Activated naive CD4-positive, alpha-beta T cell treated with Interleukin-2 at 50 U/mL for 16 hours (primary cell): ENCODE measurements around the gene BRSK2.

Source experiments
- DNase-seq: peaks from one replicate; pipeline ENCODE4 v3.0.0-alpha.2; 2020

The BRSK2 gene

DNA sequence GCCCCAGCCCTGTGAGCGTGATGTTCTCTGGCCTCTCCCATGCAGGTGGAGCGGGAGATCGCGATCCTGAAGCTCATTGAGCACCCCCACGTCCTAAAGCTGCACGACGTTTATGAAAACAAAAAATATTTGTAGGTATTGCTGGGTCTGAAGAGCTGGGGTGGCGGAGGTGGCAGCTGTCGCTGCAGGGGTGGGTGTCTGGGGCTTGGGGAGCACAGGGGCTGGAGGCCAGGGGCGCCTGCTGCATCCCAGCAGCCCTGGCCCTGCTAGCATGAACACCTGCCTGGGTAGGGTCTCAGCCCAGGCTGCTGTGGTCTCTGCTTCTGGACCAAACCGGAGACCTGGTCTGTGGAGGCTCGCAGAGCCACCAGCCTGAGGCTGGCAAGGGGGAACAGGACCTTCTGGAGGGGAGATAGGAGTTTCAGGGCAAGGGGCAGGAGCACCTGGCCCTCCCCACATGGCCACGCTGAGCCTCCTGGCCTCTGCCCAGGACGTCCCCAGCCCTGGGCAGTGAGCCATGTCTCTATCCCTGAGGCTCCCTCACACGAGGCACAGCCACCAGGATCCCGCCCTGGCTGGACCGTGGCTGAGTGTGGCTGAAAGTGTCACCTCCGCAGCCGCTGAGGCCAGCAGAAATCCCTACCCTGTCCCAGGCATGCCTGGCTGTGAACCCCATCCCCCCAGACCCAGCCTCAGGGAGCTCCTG lies 48.7 kb downstream of the BRSK2 start:
- DNase-seq: no peak

DNA sequence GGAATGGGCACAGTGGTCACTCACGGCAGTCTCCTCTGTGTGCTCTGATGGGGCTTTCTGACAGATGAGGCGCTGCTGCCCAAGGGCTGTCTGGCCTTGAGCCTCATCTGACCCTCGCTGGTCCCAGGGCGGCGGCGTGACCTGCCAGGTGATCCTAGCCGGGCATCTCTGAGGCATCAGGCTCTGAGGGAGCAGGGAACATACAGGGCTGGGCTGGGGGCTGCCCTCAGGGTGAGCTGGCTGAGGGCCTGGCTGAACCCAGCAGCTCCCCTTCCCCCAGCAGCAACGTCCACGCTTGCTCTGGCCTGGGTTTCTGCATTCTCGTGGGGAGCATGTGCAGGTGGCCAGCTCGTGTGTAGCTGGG lies 49.2 kb downstream of the BRSK2 start:
- no peak for DNase-seq

DNA sequence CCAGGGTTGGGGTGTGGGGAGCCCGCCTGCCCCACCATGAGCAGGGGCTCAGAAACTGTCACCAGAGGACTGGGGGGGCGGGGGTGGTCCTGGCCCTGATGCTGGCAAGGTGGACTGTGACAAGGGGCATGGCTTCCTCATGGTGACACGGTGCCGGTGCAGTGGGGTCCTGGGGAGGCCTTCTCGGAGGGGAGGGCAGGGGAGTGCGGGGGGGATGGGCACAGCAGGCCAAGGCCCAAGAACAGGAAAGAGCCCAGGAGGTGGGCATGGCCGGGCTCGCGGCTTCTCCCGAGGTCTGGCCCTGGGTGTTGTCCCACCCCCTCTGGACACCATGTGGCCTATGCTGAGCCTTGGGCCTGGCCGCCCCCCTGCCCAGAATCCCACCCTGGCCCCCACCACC lies 49.6 kb downstream of the BRSK2 start:
- no peak for DNase-seq

DNA sequence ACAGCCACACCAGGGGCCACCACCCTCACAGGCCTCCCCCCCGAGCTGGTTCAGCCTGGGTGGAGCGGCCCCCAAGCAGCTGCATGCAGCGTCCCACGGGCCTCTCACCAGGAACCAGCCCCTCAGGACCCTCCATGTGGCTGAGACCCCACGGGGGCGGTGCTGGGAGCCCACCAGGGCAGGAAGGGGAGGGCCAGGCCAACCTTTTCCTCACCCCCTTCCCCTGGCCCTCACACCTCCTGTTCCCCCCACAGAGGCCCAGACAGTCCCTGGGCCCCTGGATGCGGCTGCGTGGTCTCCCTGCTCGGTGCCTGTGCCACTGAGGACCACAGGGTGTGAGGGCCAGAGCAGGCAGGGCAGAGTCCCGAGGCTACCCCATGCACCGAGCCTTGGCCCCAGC lies 50.3 kb downstream of the BRSK2 start:
- no peak for DNase-seq

DNA sequence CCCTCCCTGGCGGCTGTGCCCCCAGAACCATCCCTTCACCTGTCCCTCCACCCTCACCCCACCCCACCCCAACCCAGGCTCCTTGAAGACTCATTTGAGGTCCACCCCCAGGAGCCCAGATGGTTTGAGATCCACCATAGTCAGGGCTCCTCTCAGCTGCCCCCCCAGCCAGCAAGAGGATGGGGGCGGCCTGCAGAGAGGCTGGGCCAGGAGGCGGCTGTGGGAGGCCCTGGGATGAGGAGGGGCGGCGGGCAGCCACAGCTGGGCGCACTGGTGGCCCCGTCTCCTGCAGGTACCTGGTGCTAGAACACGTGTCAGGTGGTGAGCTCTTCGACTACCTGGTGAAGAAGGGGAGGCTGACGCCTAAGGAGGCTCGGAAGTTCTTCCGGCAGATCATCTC lies 50.8 kb downstream of the BRSK2 start:
- no peak for DNase-seq

DNA sequence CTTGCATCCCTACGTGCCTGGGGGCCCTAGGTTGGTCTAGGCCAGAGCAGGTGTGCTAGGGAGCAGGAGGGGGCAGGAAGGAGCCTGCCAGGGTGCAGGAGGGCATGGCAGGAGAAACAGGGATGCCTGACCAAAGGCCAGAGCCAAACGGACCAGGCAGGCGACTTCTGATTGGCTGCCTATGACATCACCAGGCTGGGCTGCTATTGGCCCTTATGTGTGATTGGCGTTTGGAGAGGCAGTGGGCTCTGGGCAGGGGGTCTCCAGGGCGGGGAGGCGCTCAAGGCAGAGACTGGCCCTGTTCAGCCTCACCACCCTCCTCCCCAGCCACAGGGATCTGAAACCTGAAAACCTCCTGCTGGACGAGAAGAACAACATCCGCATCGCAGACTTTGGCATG lies 52.4 kb downstream of the BRSK2 start:
- DNase-seq: no peak

DNA sequence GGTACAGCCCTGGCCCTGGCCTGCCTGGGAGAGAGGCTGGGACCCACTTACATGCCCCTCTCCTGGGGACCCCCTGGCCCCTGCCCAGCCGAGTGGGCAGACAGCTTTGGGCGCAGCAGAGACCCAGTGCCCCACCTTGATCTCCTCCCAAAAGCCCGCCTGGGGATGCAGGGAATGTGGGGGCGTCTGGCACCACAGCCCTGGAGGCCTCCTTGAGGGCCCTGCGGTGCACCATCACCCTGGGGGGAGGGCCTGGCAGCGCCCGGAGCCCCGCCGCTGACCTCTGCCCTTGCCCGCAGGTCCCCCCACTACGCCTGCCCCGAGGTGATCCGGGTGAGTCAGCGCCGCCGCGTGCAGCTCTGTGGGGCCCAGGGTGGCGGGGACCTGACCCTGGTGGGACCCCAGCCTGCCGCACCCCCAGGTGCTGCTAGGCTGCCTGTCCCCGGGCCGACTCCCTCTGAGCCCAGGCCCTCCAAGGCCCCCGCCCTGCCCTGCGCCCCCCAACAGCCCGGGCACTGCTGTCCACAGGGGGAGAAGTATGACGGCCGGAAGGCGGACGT lies 53.2 kb downstream of the BRSK2 start:
- no peak for DNase-seq

DNA sequence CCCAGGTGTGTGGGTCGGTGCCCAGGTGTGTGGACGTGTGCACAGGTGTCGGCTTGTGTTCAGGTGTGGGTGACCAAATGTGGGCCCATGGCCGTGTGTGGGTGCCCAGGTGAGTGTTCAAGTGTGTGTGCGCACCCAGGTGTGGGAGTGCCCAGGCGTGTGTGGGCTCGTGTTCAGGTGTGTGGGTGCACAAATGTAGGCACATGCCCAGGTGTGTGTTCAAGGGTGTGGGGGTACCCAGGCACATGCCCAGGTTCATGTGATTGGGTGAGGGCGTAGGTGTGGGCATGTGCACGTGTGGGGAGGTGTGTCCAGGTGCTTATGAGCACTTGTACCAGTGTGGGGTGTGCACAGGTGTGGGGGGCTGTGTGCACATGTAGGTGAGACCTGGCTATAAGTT lies 54.0 kb downstream of the BRSK2 start:
- no peak for DNase-seq

DNA sequence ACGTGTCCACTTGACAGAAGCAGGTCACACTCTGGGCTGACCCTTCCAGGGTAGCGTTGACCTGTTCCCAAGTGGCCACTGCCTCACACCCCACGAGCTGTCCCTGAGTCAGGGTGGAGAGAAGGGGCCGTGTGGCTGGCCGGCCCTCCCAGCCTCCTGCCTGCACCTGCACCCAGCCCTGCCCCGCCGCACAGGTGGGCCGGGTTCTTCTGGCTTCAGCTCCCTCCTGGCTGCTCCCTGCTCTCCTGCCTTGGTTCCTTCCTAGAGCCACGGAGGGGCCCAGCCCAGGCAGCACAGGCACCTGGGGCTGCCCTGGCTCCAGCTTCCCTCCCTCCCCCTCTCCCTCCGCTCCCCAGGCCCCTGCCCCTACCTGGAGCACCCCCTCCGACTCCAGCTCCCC lies 54.6 kb downstream of the BRSK2 start:
- DNase-seq: no peak

DNA sequence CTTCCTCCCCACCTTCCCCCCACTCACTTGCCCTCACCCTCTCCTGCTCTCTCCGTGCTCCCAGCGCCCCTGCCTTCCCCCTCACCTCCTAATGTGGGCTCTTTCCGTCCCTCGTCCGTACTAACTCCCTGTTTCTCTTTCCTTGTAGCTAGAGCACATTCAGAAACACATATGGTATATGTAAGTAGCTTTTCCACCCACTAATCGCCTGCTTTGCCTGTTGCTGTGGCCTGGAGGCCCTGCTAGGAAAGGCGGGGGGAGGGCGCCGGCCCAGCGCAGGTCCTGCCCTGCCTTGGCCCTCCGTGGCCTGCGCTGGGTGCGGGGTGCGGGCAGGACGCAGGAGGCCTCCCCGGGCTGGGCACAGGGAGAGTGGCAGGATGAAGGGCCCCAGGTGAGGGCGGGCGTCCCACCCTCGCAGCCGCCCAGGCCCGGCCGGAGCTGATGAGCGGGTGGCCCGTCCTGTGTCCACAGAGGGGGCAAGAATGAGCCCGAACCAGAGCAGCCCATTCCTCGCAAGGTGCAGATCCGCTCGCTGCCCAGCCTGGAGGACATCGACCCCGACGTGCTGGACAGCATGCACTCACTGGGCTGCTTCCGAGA lies 55.2 kb downstream of the BRSK2 start:
- no peak for DNase-seq

DNA sequence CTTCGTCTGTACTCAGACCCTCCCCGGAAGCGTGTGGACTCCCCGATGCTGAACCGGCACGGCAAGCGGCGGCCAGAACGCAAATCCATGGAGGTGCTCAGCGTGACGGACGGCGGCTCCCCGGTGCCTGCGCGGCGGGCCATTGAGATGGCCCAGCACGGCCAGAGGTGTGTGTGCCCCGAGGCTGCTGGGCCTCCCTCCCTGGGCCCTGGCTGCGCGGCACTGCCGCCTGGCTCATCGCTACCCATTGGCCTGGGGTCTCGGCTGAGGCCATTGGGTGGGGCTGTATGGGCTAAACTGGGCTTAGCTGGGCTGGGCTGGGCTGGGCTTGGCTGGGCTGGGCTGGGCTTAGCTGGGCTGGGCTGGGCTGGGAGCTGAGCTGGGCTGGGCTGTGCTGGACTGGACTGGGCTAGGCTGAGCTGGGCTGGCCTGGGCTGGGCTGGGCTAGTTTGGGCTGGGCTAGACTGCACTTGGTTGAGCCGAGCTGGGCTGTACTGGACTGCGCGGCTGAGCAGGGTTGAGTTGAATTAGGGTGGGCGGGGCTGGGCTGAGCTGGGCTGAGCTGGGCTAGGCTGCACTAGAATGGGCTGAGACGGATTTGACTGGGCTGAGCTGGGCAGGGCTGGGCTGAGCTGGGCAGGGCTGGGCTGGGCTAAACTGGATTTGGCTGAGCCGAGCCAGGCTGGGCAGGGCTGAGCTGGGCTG lies 56.2 kb downstream of the BRSK2 start:
- no peak for DNase-seq

DNA sequence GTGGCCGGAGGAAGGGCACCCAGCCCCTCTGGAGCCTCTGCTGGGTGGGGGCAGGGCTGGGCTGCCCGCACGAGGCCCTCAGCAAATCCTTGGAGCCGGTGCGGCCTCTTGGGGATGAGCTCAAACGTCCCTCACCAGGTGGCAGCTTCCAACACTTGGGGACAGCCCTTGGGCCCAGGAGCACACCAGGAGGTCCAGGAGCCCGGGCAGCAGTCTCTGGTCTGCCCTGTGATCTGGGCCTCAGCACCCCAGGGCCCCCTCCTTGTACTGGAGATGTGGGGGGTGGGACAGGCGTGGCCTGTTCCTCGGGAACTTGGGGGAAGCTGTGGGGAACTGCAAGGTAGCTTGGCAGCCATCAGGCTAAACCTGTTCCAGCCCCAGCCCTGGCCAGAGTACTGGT lies 56.9 kb downstream of the BRSK2 start:
- DNase-seq: no peak

DNA sequence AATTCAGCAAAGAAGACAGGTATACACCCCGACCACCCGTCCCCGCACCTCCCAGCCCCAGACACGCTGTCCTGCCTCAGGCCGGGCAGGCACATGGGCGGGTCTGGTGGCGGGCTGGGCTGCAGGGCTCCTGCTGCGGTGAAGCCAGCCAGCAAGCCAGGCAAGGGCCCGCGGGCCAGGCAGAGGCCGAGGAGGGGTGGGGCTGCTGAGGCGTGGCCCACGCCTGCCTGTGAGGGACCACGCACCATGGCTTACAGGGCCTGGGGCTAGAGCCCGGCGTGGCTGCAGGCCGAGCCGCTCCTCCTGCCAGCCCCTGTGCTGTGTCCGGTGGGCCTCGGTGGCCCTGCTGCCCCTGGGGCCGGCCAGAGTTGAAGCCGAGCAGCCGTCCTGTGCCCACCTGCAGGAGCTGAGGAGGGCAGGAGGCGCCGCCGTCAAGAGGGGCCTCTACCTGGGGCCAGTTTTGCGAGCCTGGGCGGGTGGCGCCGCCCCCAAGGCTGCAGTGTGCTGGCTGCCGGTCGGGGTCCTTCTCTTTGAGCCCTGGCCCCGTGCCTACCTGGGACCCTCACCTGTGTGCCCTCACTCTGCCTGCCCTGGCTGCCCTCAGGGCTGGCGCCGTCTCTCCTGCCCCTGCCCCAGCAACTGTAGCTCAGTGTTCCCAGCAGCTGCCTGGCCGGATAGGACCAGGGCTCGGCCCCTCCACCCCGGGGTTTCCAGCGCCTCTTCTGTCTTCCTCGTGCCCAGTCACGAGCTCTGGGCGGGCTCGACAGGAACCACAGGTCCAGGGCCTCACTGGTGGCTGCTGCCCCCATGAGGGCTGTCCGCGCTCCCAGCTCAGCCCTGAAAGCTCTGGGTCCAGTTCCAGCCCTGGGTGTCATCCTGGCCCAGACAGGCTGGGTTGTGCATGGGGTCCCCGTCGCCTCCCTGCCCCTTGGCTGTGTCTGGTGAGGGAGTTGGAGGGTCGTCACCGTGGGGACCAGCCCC lies 58.4 kb downstream of the BRSK2 start:
- no peak for DNase-seq

DNA sequence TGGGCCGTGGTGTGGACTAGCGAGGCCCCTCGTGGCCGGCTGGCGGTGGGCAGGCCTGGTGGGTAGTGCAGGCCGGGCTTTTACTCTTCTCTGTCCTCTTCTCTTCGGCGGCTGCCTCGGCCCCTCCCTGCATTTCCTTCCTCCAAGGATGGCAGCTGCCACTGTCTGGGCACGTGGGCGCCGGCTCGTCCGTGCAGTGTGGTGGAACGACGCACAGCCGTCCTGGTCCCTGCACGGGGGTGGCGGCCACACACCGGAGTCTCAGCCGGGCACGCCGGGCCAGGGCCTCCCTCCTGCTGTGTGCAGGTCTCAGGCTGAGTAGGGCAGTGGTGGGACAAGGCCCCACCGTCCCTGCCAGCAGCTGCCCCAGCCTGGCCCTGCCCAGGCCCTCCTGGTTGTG lies 59.1 kb downstream of the BRSK2 start:
- no peak for DNase-seq

DNA sequence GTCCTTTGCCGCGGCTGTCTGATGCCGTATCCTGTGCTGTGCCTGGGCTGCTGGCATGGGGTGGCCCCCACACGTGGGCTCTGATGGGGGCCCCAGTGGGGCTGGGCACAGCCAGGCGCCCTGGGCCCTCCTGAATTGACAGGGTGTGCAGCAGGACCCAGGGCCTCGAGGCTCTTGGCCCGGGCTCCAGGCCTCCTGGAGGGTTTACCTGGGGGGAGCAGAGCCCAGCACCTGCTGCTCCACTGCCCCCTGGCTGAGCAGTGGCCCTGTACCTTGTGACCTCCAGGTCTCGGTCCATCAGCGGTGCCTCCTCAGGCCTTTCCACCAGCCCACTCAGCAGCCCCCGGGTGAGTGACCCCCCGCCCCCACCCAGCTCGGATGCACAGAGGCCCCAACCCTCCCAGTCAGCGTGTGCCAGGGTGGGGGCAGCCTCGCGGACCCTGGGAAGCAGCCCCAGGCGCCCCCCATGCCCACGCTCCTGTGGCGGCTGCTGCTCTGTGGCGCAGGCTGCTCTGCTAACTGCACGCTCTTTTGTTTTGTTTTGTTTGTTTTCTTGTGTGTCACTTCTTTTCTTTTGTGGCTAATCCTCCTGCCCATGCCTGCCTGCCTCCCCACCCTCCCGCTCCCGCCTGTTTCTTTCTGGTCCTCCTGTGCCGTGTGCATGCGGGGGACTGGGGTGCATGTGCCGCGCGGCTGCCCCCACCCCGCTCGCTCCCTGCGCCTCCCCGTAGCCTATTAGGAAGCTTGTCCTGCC lies 59.9 kb downstream of the BRSK2 start:
- DNase-seq: no peak

DNA sequence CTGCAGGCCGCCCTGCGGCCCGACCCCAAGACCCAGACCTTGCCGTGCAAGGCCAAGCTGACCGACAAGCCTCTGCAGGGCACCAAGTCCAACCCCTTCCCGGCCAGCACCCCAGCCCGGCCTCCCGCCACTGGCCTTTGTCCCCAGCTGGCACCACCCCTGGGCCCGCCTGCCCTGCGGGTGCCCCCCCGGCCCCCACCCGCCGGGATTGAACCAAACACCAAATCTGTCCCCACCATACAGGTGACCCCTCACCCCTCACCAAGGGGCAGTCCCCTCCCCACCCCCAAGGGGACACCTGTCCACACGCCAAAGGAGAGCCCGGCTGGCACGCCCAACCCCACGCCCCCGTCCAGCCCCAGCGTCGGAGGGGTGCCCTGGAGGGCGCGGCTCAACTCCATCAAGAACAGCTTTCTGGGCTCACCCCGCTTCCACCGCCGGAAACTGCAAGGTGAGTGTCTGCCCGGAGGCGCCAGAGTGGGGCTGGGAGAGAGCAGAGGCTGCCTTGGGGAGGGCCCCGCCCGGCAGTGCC lies 60.7 kb downstream of the BRSK2 start:
- no peak for DNase-seq

DNA sequence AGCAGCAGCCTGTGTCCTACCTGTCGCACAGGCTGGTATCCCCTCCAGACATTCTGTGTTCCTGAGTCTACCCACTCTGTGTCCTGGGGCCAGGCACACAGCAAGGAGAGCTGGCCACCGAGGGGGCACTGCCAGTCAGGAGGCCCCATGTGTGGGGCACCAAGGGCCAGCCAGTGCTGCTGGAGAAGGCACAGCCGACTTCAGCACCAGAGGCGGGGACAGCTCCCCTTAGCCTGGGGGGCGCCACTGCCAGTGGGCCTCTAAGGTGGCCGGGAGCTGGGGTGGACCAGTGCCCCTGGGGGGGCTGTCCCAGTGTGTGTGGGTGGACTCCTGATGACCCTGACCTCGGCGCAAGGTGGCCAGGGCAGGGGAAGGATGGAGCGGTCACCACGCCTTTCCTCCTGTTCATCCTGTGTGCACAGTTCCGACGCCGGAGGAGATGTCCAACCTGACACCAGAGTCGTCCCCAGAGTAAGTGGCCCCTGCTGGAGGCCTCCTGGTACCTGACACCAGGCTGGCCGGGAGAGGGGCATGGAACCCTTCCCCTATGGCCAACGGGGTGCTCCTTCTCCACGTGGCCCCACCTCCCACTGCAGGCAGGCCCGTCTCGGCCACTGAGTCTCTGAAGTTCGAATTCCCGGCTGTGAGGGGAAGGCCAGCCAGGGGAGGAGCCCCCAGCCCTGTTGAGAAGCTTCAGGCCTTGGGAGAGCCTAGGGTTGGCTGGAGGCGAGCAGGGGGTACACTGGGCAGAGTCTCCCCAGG lies 61.4 kb downstream of the BRSK2 start:
- no peak for DNase-seq

DNA sequence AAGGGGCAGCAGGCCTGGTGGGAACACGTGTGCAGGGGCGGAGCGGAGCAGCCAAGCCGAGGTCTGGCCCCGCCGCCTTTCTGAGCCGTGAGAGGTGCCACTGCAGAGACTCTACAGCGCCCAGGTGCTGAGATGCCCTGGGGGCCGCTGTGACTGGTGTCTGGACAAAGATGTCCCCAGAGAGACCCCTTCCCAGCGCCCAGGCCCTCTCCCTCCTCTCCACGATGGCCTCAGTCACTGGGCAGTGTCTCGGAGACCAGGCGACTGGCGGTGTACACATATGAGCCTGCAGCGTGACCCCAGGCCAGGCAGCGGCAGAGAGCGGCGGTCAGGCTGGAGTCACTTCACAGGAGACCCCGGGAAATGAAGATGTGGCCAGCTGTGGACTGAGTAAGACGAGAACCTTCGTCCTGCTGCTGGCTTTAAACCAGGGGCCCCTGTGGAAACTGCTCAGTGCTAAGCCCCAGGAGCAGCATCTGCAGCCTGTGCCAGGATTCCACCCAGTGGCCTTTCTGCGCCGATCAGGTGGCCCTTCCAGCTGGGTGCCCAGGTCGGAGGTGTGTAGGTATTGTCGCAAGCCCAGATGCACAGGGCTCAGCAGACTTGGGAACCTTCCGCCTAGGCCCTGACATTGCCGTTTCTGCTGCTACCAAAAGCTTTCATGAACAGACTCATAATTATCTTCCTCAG lies 62.2 kb downstream of the BRSK2 start:
- no peak for DNase-seq

DNA sequence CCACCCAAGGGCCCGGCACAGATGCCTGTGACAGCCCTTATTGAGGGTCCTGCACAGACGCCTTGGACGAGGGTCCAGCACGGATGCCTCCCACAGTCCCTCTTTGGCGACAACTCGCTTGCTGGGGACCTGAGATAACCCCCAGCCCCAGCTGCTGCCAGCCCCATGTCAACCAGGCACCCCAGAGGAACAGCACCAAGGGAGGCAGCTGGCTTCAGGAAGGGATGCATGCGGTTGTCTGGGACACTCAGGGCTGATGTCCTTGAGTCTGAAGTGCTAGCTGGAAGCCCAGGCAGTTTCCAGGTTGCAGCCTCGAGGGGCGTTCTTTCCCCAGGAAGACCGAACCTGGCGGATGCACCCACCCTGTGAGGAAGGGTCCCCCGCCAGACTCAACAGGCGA lies 63.0 kb downstream of the BRSK2 start:
- no peak for DNase-seq

DNA sequence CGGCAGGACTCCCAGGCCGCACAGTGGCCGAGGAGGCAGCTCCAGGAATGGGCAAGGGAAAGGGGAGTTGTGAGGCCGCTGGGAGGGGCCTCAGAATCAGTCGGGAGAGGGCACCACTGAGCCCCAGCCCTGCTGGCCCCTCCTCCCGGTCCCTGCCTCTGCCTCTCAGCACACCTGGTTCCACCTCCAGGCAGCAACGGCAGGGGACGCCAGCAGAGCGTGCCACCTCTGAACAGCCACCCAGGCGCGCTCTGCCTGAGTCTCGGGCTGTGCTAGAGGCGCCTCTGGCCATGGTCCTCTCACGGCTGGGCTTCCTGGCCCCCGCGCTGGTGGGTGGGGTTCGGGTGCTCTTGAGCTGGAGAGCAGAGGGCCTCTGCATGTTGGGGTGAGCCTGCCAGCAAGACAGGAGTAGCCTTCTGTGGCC lies 63.9 kb downstream of the BRSK2 start:
- DNase-seq: no peak

DNA sequence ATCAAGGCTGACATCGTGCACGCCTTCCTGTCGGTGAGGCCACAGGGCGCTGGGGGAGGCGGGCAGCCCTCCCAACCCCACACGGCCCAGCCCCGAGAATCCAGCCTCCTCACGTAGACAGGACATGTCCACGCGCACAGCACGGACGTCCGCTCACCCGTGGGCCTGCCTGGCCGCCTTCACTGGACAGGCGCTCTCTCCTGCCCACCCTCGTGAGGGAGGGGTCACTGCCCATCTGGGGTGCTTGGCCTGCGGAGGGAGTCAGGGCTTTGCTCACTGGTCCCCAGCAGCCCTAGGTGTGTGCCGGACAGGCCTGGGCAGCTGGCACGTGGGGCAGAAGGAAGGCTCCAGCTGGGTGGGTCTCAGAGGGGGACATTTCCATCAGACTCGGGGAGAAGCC lies 64.8 kb downstream of the BRSK2 start:
- no peak for DNase-seq
